Left colon (tissue), 2 donors: ENCODE measurements around the gene C6orf118. TPM values are rescaled to one million over a fixed set of nuclear protein-coding genes. Genes with fewer than 3 reads are reported as not detected.

ENCODE experiments used
- ATAC-seq: fragments of 200-7000 bp; cut with Tn5 transposase; one replicate; pipeline ENCODE4 v1.9.1; 2020; ENCODE audit warnings: mild to moderate bottlenecking, moderate library complexity
- DNase-seq, 2 donors: peaks; one replicate each; pipeline ENCODE4 v3.0.0-alpha.2; 2020
- intact Hi-C, 2 donors: fragments of 100-400 bp; cut with DNase I in 1 of 2; cut with micrococcal nuclease in 1 of 2; formaldehyde crosslinking; loops; one replicate each; pipeline versions ENCODE4 v1.11.2 to v1.14.0; 2022; cut with DNase I, micrococcal nuclease
- total RNA-seq, 2 donors: library from RNA; stranded (reverse); fragmentation: NEBNext Ultra II Directional; extraction: Animal tissue kit (Norgen Biotek cat#: 25700); gene quantifications; one replicate each; pipeline ENCODE4 v1.2.1, GENCODE V29; 2021
- donor health status: DM: no; HTN: no; CAD: no.
- donor health status: DM: yes; HTN: yes; CAD: no.

The C6orf118 gene
- total RNA-seq, 2 donors from 2014 or later: not detected

DNA sequence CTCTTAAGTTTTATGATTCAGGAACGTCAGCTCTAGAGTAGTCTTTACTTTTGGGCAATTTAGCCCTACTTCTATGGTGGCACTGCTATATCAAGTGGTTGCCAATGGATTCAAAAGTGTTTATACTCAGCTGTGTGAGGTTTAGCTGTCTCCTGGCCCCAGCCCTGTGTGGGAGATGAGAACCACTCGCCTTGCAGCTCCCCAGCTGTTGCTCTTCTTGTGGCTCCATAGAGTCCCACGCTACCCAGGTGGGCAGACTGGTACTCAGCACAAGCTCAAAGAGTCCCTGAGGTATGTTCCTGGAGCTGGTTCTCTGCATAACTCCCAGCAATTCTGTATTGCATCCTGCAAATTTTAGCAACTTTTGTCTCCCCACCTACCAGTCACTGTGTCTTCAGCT is 59.6 kb downstream of the C6orf118 start:
- ATAC-seq (no peak), DNase-seq (no peak)
- intact Hi-C loops: no loop called here

GRCh38 chr6:165245701-165246100 is 63.7 kb downstream of the C6orf118 start:
- intact Hi-C loops: no loop called here
- no peak for DNase-seq
- no peak for ATAC-seq

DNA sequence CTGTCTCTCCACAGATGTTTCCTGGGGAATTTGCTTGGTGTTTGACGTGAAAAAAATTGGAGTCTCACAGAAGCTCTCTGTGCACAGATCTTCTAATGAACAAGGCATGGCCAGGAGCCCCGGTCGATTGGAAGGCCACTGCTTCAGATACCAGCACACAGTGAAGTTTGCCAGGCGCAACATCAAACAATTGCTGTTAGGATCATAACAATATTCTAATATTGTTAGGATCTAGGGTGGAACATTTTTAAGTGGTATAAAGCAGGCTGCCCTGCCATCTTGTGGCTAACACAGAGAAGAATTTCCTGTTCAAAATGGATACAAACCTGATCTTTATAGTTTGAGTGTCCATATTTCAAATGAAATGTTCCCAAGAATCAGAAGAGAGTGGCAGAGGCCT is 64.1 kb downstream of the C6orf118 start:
- intact Hi-C loops: no loop called here
- no peak for DNase-seq
- ATAC-seq: no peak

GRCh38 chr6:165244524-165245247 is 64.7 kb downstream of the C6orf118 start:
- DNase-seq (no peak), ATAC-seq (no peak)
- intact Hi-C loops: no loop called here

DNA sequence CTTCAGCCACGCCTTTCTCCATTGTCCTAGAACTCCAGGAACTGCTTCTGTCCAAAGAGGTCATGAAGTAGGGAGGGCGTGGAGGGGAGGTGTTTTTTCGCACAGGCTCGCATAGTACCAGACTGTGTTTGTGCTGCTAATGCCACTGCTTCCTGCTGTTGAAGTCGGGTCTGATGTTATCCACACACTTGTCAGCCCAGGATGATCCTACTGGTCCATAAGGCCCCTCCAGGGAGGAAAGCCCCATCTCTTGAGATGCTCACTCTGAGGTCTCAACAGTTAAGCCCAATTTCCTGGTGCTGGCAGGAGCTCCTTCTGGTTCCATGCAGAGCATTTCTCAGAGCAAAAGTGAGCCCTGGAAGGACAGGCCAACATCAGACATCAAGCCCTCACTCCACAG is 65.6 kb downstream of the C6orf118 start:
- intact Hi-C loops: no loop called here
- no peak for ATAC-seq
- no peak for DNase-seq

DNA sequence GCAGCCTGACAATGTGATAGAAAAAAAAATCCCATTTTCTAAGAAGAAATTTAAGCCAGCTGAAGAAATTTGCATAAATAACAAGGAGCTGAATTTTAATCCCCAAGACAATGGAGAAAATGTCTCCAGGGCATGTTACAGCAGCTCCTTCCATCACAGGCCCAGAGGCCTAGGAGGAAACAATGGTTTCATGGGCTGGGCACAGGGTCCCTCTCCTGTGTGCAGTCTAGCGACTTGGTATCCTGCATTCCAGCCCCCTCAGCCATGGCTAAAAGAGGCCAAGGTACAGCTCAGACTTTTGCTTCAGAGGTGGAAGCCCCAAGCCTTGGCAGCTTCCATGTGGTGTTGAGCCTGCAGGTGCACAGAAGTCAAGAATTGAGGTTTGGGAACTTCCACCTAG is 73.1 kb downstream of the C6orf118 start:
- DNase-seq (no peak), ATAC-seq (no peak)
- intact Hi-C loops: no loop called here

DNA sequence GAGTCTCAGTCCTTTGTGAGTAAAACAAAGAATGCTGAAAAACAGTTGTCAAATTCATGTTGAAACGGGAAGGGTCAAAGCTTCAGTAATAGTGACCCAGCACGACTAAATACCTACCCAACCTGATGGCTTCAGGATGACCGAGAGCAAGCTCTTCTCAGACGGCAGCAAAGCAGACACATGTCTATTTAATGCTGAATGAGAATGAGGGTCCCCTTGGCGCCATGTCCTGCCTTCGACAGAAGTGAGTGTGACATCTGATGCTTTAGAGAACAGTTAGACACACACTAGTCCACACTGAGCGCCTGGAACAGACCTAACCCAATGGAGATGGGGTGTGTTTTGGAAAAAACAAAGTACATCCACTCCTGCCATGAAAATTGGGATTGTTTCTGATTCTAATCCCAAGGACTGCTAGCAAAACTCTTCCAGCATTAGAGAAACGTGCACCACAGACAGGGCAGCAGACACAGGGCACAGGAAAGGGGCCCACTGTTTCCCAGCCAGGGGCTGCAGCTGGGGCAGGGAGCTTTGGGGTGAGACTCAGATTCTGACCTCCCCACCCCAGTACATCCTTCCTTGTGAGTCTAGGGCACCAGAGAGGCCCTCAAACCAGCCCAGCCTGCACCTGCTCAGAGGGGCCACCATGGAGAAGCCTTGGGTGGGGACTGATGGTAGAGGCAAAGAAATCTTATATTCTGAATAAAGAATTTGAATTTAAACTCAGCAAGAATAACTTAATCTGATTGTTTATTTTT is 76.5 kb downstream of the C6orf118 start:
- intact Hi-C loops: no loop called here
- no peak for ATAC-seq
- DNase-seq: no peak

GRCh38 chr6:165231581-165232561 is 77.5 kb downstream of the C6orf118 start:
- DNase-seq (no peak), ATAC-seq (no peak)
- intact Hi-C loops: no loop called here

DNA sequence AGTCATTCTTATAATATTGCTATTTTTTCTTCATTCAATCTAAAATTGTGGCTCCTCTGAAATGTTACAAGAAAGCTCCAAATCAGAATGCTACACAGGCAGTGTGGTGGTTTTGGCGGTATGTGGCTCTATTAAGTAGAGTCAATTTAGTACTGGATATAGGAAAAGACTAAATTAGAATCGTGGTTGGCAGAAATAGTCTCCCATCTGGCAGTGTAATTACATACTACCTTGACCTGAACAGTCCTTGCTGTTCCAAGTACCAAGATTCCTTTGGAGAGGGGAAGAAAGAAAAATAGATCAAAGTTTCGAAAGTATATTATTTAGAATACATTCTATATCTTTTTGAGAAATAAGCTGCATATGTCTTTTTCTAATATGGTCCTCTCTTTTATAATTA is 78.2 kb downstream of the C6orf118 start:
- intact Hi-C loops: no loop called here
- ATAC-seq: no peak
- no peak for DNase-seq
